ENCODE data around the gene ZC3H18. TPM values are rescaled to one million over a fixed set of nuclear protein-coding genes. Genes with fewer than 3 reads are reported as not detected.

The ZC3H18 gene
- polyA plus RNA-seq, 3 donors: 5.5 to 36.4 (median 6.8) TPM

- H4K20me1 ChIP-seq (ENCODE audit: insufficient read depth, low read length): peaks cover 7% of the 10 kb centered on the region
- no peaks in the 10 kb centered on the region for H3K9me3 Mint-ChIP-seq
- 95% methylated on average over 19 of the region's 22 CpGs for WGBS (ENCODE audit: insufficient coverage)
- H3K4me3 Mint-ChIP-seq: no peak overlapping the region
- no peak overlapping the region for H2AFZ ChIP-seq (ENCODE audit: insufficient read depth, low read depth, low read length, poor library complexity, severe bottlenecking)
- peaks cover 32 to 62% of the 10 kb centered on the region in 2 donors for H3K36me3 Mint-ChIP-seq
- no peak overlapping the region for H3K27ac Mint-ChIP-seq
- no peak for TF ChIP-seq CTCF (IDR thresholded peaks at IDR 0.05)
- no peak for DNase-seq
- no peaks in the 10 kb centered on the region for H3K79me2 ChIP-seq (ENCODE audit: insufficient read depth, low read length)
- no peaks in the 10 kb centered on the region for H3K9me3 ChIP-seq (replicated peaks in 1 of 2; ENCODE audit: control insufficient read depth in 1 of 2, insufficient read depth in 1 of 2, low read length in 2 of 2)
- peaks cover 18 to 20% of the 10 kb centered on the region in 2 donors for H3K4me1 ChIP-seq (ENCODE audit: control insufficient read depth in 1 of 2, insufficient read depth in 2 of 2, low read length in 2 of 2)
- H3K27me3 Mint-ChIP-seq (ENCODE audit: low read depth in 3 of 3): no peaks in the 10 kb centered on the region
- no peak overlapping the region for H3K4me2 ChIP-seq (replicated peaks; ENCODE audit: extremely low read depth, low read length, poor library complexity, severe bottlenecking)
- H3K36me3 ChIP-seq (replicated peaks in 1 of 2; ENCODE audit: control insufficient read depth in 1 of 2, insufficient read depth in 2 of 2, low read length in 2 of 2): peaks cover 38% of the 10 kb centered on the region in 2 donors
- H3K4me3 ChIP-seq (replicated peaks in 1 of 3; ENCODE audit: low read depth in 2 of 3, low read length in 3 of 3): no peak overlapping the region
- H3K4me1 Mint-ChIP-seq: peaks cover 16% of the 10 kb centered on the region
- H3K27ac ChIP-seq (ENCODE audit: low read depth in 1 of 2, low read length in 2 of 2): no peak overlapping the region
- H3K9ac ChIP-seq (ENCODE audit: insufficient read depth, low read length, poor library complexity, severe bottlenecking): no peak overlapping the region
- H3K27me3 ChIP-seq (ENCODE audit: control insufficient read depth in 2 of 2, insufficient read depth in 2 of 2, low read length in 2 of 2): no peaks in the 10 kb centered on the region
- intact Hi-C loops (cut with micrococcal nuclease): no loop called here
Measured at GRCh38 chr16:88676502-88677242, 106.5 kb downstream of the ZC3H18 start.

- no peaks in the 10 kb centered on the region for H3K9me3 Mint-ChIP-seq
- Histone ChIP-seq H3K9ac (ENCODE audit: insufficient read depth, low read length, poor library complexity, severe bottlenecking) (no peak overlapping the region), H3K9me3 (replicated peaks in 1 of 2; ENCODE audit: control insufficient read depth in 1 of 2, insufficient read depth in 1 of 2, low read length in 2 of 2) (no peaks in the 10 kb centered on the region), H3K27ac (ENCODE audit: low read depth in 1 of 2, low read length in 2 of 2) (no peak overlapping the region), H2AFZ (ENCODE audit: insufficient read depth, low read depth, low read length, poor library complexity, severe bottlenecking) (no peak overlapping the region), H3K4me1 (ENCODE audit: control insufficient read depth in 1 of 2, insufficient read depth in 2 of 2, low read length in 2 of 2) (peaks cover 29 to 31% of the 10 kb centered on the region in 2 donors), H3K79me2 (ENCODE audit: insufficient read depth, low read length) (peaks cover 4% of the 10 kb centered on the region), H3K27me3 (ENCODE audit: control insufficient read depth in 2 of 2, insufficient read depth in 2 of 2, low read length in 2 of 2) (no peaks in the 10 kb centered on the region), H4K20me1 (ENCODE audit: insufficient read depth, low read length) (peaks cover 7% of the 10 kb centered on the region), H3K4me3 (replicated peaks in 1 of 3; ENCODE audit: low read depth in 2 of 3, low read length in 3 of 3) (no peak overlapping the region), H3K4me2 (replicated peaks; ENCODE audit: extremely low read depth, low read length, poor library complexity, severe bottlenecking) (no peak overlapping the region), H3K36me3 (replicated peaks in 1 of 2; ENCODE audit: control insufficient read depth in 1 of 2, insufficient read depth in 2 of 2, low read length in 2 of 2) (peaks cover 38% of the 10 kb centered on the region in 2 donors)
- no peak overlapping the region for H3K27ac Mint-ChIP-seq
- intact Hi-C loops (cut with micrococcal nuclease): loop anchor here in 1 of 2 donors (2.0 kb wide), 1 partner anchor 13 kb away; no protein-coding TSS in a partner anchor
- H3K27me3 Mint-ChIP-seq (ENCODE audit: low read depth in 3 of 3): no peaks in the 10 kb centered on the region
- 78% methylated on average over 9 of the region's 13 CpGs for WGBS (ENCODE audit: insufficient coverage)
- peaks cover 35 to 62% of the 10 kb centered on the region in 2 donors for H3K36me3 Mint-ChIP-seq
- H3K4me3 Mint-ChIP-seq: no peak overlapping the region
- no peak for TF ChIP-seq CTCF (IDR thresholded peaks at IDR 0.05)
- DNase-seq: no peak
- peaks cover 27% of the 10 kb centered on the region for H3K4me1 Mint-ChIP-seq
Measured at GRCh38 chr16:88677721-88678120, 107.5 kb downstream of the ZC3H18 start.

Data from CD14-positive monocyte (primary cell).